A673 (cell line): ENCODE data around the gene CORO2A. TPM values are rescaled to one million over a fixed set of nuclear protein-coding genes. Genes with fewer than 3 reads are reported as not detected.

Experiments used
- BruUV-seq: library from RNA; stranded (reverse); fragments of 400-500 nt; replicated peaks from 2 replicates; lab custom pipeline; 2021; lab: Mats Ljungman, UMichigan
- CTCF ChIA-PET: fragments of 300-600 bp; sonication (Branson Sonifier 250); formaldehyde crosslinking; loops from one replicate; lab custom pipeline; 2022; ENCODE audit warnings: antibody characterized with exemption; lab: Charles Lee
- POLR2A ChIA-PET: fragments of 300-600 bp; sonication (Branson Sonifier 250); formaldehyde crosslinking; loops from one replicate; lab custom pipeline; 2022; ENCODE audit warnings: antibody characterized with exemption; ENCODE audit not compliant: low non-redundant PET; lab: Charles Lee
- DNase-seq: peaks from one replicate; pipeline ENCODE4 v3.0.0-alpha.2; 2015; ENCODE audit warnings: low spot score
- H3K27ac ChIP-seq: fragments of 200-600 bp; sonication (generic); 2 replicates; pipeline ENCODE4 v1.5.1; 2016; ENCODE audit warnings: mixed run types, low read depth, mild to moderate bottlenecking, mixed read lengths, antibody characterized with exemption, low read length; ENCODE audit not compliant: poor library complexity, severe bottlenecking
- H3K27me3 ChIP-seq: fragments of 200-600 bp; sonication (generic); replicated peaks from 2 replicates; pipeline ENCODE4 v1.6.1; 2017; ENCODE audit warnings: mixed run types, low read depth, mild to moderate bottlenecking, mixed read lengths, antibody characterized with exemption, low read length; ENCODE audit not compliant: insufficient read depth, poor library complexity
- H3K36me3 ChIP-seq: fragments of 200-600 bp; sonication (generic); 2 replicates; pipeline ENCODE4 v1.6.1; 2016; ENCODE audit warnings: mixed run types, mild to moderate bottlenecking, mixed read lengths, antibody characterized with exemption, low read length; ENCODE audit not compliant: insufficient read depth, poor library complexity, severe bottlenecking
- H3K4me1 ChIP-seq: fragments of 200-600 bp; sonication (generic); 2 replicates; pipeline ENCODE4 v1.6.1; 2017; ENCODE audit warnings: mixed run types, mild to moderate bottlenecking, mixed read lengths, antibody characterized with exemption, low read length; ENCODE audit not compliant: insufficient read depth, poor library complexity, severe bottlenecking
- H3K4me3 ChIP-seq: fragments of 200-600 bp; sonication (generic); 2 replicates; pipeline ENCODE4 v1.5.1; 2016; ENCODE audit warnings: low read depth, mixed run types, mild to moderate bottlenecking, mixed read lengths, low read length; ENCODE audit not compliant: poor library complexity, severe bottlenecking
- H3K9me3 ChIP-seq: fragments of 200-600 bp; sonication (generic); 2 replicates; pipeline ENCODE4 v1.6.1; 2016; ENCODE audit warnings: mixed run types, low read depth, mild to moderate bottlenecking, mixed read lengths, antibody characterized with exemption, low read length; ENCODE audit not compliant: poor library complexity, severe bottlenecking
- EZH2 ChIP-seq: fragments of 200-600 bp; sonication (generic); IDR thresholded peaks from 2 replicates; pipeline ENCODE4 v1.6.1; 2017; ENCODE audit warnings: borderline replicate concordance, low read depth, mild to moderate bottlenecking, mixed read lengths, antibody characterized with exemption, low read length; ENCODE audit not compliant: poor library complexity, severe bottlenecking
- intact Hi-C: fragments of 100-400 bp; cut with micrococcal nuclease; formaldehyde crosslinking; loops from one replicate; pipeline ENCODE4 v1.10.0; 2022; ENCODE audit not compliant: unreplicated experiment
- total RNA-seq: library from RNA; stranded (reverse); gene quantifications from 2 replicates; pipeline ENCODE4 v1.2.3, GENCODE V29; 2021
- TF ChIP-seq, protein P1 (sequence below): fragments of 300-800, 200-600 bp; sonication (generic); conservative IDR thresholded peaks from 2 replicates; pipeline ENCODE4 v1.5.1; 2017; ENCODE audit warnings: low read depth, mild to moderate bottlenecking, antibody characterized with exemption, low read length, moderate library complexity, mixed read lengths

Gene CORO2A
- total RNA-seq, 1 experiment from 2014 or later = 0.52 TPM

- Histone ChIP-seq H3K4me3 (no peak overlapping the region), H3K36me3 (no peaks in the 10 kb centered on the region), H3K27ac (no peak overlapping the region), H3K27me3 (no peaks in the 10 kb centered on the region), H3K4me1 (no peaks in the 10 kb centered on the region), H3K9me3 (no peaks in the 10 kb centered on the region)
- intact Hi-C loops = no loop called here
- ChIA-PET CTCF (no interaction called here), POLR2A (no interaction called here)
- TF ChIP-seq, protein P1, sequence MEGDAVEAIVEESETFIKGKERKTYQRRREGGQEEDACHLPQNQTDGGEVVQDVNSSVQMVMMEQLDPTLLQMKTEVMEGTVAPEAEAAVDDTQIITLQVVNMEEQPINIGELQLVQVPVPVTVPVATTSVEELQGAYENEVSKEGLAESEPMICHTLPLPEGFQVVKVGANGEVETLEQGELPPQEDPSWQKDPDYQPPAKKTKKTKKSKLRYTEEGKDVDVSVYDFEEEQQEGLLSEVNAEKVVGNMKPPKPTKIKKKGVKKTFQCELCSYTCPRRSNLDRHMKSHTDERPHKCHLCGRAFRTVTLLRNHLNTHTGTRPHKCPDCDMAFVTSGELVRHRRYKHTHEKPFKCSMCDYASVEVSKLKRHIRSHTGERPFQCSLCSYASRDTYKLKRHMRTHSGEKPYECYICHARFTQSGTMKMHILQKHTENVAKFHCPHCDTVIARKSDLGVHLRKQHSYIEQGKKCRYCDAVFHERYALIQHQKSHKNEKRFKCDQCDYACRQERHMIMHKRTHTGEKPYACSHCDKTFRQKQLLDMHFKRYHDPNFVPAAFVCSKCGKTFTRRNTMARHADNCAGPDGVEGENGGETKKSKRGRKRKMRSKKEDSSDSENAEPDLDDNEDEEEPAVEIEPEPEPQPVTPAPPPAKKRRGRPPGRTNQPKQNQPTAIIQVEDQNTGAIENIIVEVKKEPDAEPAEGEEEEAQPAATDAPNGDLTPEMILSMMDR = no peak
- no peak for TF ChIP-seq EZH2
- no peak for DNase-seq
- BruUV-seq = no TSS peak
These were observed 19.3 kb downstream of the CORO2A start for GRCh38 chr9:98173181-98173580.

- H3K27ac ChIP-seq = no peak overlapping the region
- H3K9me3 ChIP-seq = no peaks in the 10 kb centered on the region
- POLR2A ChIA-PET = no interaction called here
- H3K27me3 ChIP-seq = no peaks in the 10 kb centered on the region
- H3K36me3 ChIP-seq = no peaks in the 10 kb centered on the region
- no peak for TF ChIP-seq EZH2
- TF ChIP-seq, protein P1 = no peak
- BruUV-seq = no TSS peak
- CTCF ChIA-PET = no interaction called here
- no peaks in the 10 kb centered on the region for H3K4me1 ChIP-seq
- no peak for DNase-seq
- intact Hi-C loops = no loop called here
- H3K4me3 ChIP-seq = no peak overlapping the region
These were observed 19.8 kb downstream of the CORO2A start for GRCh38 chr9:98172604-98173003.

DNA sequence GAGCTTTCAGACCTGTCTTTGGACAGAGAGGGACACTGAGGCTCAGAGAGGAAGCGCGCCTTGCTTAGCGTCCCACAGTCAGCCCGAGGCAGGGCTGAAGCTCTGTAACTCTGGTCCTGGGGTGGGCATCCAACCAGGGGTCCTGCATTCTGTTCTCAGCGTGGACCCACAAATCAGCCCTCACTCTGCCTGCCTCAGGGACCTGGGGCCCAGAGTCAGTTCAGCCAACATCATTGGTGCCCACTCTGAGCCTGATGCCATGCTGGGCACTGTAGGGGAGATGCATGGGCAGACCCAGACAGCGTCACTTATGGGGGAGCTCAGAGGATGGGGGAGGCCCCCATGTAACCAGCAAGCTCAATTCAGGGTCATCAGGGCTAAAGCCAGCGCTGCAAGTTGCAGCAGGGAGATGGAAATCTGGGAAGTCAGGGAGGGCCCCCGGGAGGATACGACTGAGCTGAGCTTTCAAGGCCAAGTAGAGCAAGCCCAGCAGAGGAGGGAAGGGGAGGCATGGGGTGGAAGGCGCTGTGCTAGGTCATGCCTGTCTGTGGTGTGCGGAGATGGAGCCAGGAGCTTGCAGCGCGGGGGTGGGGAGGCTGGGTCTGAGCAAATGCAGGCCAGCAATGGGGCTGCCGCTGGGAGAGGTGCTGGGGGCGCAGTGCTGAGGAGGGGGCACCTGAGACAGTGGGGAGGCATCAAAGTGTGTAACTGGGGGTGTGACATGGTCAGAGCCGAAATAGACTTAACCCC, 21.1 kb downstream of the CORO2A start:
- BruUV-seq = no TSS peak
- H3K4me1 ChIP-seq = no peaks in the 10 kb centered on the region

More for the DNA sequence above, 21.1 kb downstream of the CORO2A start:
- no peak for DNase-seq
- H3K4me3 ChIP-seq = no peak overlapping the region
- intact Hi-C loops = no loop called here
- no peak overlapping the region for H3K27ac ChIP-seq
- no peaks in the 10 kb centered on the region for H3K27me3 ChIP-seq
- H3K9me3 ChIP-seq = no peaks in the 10 kb centered on the region
- ChIA-PET POLR2A (no interaction called here), CTCF (no interaction called here)
- TF ChIP-seq, protein P1 = no peak
- no peak for TF ChIP-seq EZH2
- H3K36me3 ChIP-seq = no peaks in the 10 kb centered on the region
